Measurements from ENCODE around the gene BCL11A.

DNA sequence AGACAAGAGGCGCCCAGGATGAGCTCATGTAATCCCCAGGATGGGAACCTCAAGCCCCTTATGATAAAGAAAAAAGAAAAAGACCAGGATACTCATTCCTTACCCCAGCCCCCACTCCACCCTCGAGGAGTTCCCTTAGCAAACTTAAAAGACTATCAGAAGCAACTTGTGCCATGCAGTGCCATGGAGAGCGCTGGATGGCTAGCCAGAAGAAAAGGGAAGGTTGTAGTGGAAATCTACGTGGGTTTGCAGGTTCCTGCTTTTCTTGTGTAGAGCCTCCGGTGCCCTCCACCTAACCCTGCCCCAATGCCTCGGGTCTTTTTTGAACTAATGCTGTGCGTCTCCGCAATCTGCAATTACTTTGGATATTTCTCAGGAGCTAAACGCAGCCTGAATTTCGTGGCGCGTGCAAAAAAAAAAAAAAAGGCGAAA lies 16.2 kb upstream of the BCL11A start:
- TF ChIP-seq POLR2A (IDR thresholded peaks at IDR 0.05), result no peak
- TF ChIP-seq, protein P1, sequence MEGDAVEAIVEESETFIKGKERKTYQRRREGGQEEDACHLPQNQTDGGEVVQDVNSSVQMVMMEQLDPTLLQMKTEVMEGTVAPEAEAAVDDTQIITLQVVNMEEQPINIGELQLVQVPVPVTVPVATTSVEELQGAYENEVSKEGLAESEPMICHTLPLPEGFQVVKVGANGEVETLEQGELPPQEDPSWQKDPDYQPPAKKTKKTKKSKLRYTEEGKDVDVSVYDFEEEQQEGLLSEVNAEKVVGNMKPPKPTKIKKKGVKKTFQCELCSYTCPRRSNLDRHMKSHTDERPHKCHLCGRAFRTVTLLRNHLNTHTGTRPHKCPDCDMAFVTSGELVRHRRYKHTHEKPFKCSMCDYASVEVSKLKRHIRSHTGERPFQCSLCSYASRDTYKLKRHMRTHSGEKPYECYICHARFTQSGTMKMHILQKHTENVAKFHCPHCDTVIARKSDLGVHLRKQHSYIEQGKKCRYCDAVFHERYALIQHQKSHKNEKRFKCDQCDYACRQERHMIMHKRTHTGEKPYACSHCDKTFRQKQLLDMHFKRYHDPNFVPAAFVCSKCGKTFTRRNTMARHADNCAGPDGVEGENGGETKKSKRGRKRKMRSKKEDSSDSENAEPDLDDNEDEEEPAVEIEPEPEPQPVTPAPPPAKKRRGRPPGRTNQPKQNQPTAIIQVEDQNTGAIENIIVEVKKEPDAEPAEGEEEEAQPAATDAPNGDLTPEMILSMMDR (IDR thresholded peaks at IDR 0.05), result no peak
- TF ChIP-seq EP300 (IDR thresholded peaks at IDR 0.05), result no peak
